Astrocyte (in vitro differentiated cells and primary cell): ENCODE measurements around the gene SLC6A4. TPM values are rescaled to one million over a fixed set of nuclear protein-coding genes. Genes with fewer than 3 reads are reported as not detected.

Experiments
- DNase-seq: peaks from one replicate; pipeline ENCODE4 v3.0.0-alpha.2; 2010; ENCODE audit warnings: low read depth
- FAIRE-seq: peaks from 2 replicates; lab custom pipeline; 2011; peaks lifted over from hg19 to GRCh38; lab: Jason Lieb, UNC
- H2AFZ ChIP-seq: 2 replicates; pipeline ENCODE4 v1.6.0; 2012; ENCODE audit warnings: low read depth, low read length, inconsistent platforms
- H3K27ac ChIP-seq: 2 replicates; pipeline ENCODE4 v1.5.1; 2011; ENCODE audit warnings: low read depth, low read length, inconsistent platforms
- H3K27me3 ChIP-seq: 2 replicates; pipeline ENCODE4 v1.6.0; 2011; ENCODE audit warnings: low read length, inconsistent platforms; ENCODE audit not compliant: insufficient read depth
- H3K36me3 ChIP-seq: 2 replicates; pipeline ENCODE4 v1.5.1; 2011; ENCODE audit warnings: low read length, inconsistent platforms; ENCODE audit not compliant: insufficient read depth
- H3K4me1 ChIP-seq: 2 replicates; pipeline ENCODE4 v1.5.1; 2011; ENCODE audit warnings: low read length, inconsistent platforms; ENCODE audit not compliant: insufficient read depth
- H3K4me2 ChIP-seq: 2 replicates; pipeline ENCODE4 v1.6.0; 2012; ENCODE audit warnings: low read length, inconsistent platforms
- H3K4me3 ChIP-seq: 2 replicates; pipeline ENCODE4 v1.5.1; 2011; ENCODE audit warnings: low read depth, mild to moderate bottlenecking, low read length, inconsistent platforms; ENCODE audit not compliant: insufficient read depth
- H3K79me2 ChIP-seq: 2 replicates; pipeline ENCODE4 v1.6.0; 2012; ENCODE audit warnings: mild to moderate bottlenecking, low read length, inconsistent platforms; ENCODE audit not compliant: insufficient read depth
- H3K9ac ChIP-seq: 2 replicates; pipeline ENCODE4 v1.6.0; 2012; ENCODE audit warnings: mild to moderate bottlenecking, low read length, inconsistent platforms
- H3K9me3 ChIP-seq: 2 replicates; pipeline ENCODE4 v1.5.1; 2012; ENCODE audit warnings: low read depth, mild to moderate bottlenecking, low read length, inconsistent platforms; ENCODE audit not compliant: insufficient read depth
- H4K20me1 ChIP-seq: 2 replicates; pipeline ENCODE4 v1.6.0; 2012; ENCODE audit warnings: low read length, inconsistent platforms; ENCODE audit not compliant: insufficient read depth
- H3K27ac Mint-ChIP-seq: one replicate; pipeline ENCODE4 v1.8.0; 2021; ENCODE audit warnings: mild to moderate bottlenecking, mixed read lengths; ENCODE audit not compliant: unreplicated experiment
- H3K27me3 Mint-ChIP-seq: one replicate; pipeline ENCODE4 v1.8.0; 2021; ENCODE audit warnings: low read depth, mixed read lengths; ENCODE audit not compliant: unreplicated experiment
- H3K36me3 Mint-ChIP-seq: one replicate; pipeline ENCODE4 v1.8.0; 2021; ENCODE audit warnings: low read depth, mixed read lengths; ENCODE audit not compliant: unreplicated experiment
- H3K4me1 Mint-ChIP-seq: one replicate; pipeline ENCODE4 v1.8.0; 2021; ENCODE audit warnings: low read depth, mixed read lengths; ENCODE audit not compliant: unreplicated experiment
- H3K4me3 Mint-ChIP-seq: one replicate; pipeline ENCODE4 v1.8.0; 2021; ENCODE audit warnings: mild to moderate bottlenecking, moderate library complexity, mixed read lengths; ENCODE audit not compliant: unreplicated experiment
- H3K9me3 Mint-ChIP-seq: one replicate; pipeline ENCODE4 v1.8.0; 2021; ENCODE audit warnings: mild to moderate bottlenecking, mixed read lengths; ENCODE audit not compliant: unreplicated experiment
- CTCF ChIP-seq: IDR thresholded peaks from 2 replicates; pipeline ENCODE4 v1.5.1; 2011; ENCODE audit warnings: low read depth, mild to moderate bottlenecking, inconsistent platforms, low read length, moderate library complexity; ENCODE audit not compliant: insufficient read depth
- EZH2 ChIP-seq: IDR thresholded peaks from 2 replicates; pipeline ENCODE4 v1.6.1; 2012; ENCODE audit warnings: mild to moderate bottlenecking, low read length, inconsistent platforms; ENCODE audit not compliant: insufficient read depth
- total RNA-seq: library from RNA; stranded (reverse); gene quantifications from 2 replicates; pipeline ENCODE4 v1.2.1, GENCODE V29; 2021

SLC6A4 gene
- total RNA-seq, 1 donor from 2014 or later, result not detected

DNA sequence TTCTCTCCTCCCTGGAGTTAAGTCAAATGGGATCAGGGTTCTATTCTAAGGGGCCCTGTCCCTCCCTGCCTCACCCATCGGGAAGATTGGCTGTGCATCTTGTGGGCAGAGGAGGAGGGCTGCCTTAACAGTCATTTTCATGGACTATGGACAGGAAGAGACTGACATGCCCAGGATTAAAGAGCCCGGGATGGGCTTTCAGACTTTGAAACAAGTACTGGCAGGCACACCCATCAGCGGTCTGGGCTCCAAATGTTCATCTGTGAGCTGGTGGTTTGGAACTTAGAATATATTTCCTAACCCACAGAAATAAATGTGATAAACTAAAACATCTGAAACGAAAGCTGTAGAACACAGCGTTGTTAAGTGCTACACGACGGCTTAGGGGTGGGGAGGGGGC is 6.5 kb downstream of the SLC6A4 start:
- Histone ChIP-seq H3K4me3 (no peak overlapping the region), H3K27ac (no peak overlapping the region), H3K4me1 (no peaks in the 10 kb centered on the region), H3K4me2 (no peak overlapping the region), H3K79me2 (no peaks in the 10 kb centered on the region), H3K9ac (no peak overlapping the region), H3K27me3 (peaks cover 61% of the 10 kb centered on the region), H4K20me1 (no peaks in the 10 kb centered on the region), H3K36me3 (no peaks in the 10 kb centered on the region), H2AFZ (no peak overlapping the region), H3K9me3 (peaks cover 2% of the 10 kb centered on the region)
- Mint-ChIP-seq H3K36me3 (peaks cover 4% of the 10 kb centered on the region), H3K27me3 (peaks cover 75% of the 10 kb centered on the region), H3K4me3 (no peak overlapping the region), H3K27ac (no peak overlapping the region), H3K9me3 (peaks cover 3% of the 10 kb centered on the region), H3K4me1 (peaks cover 7% of the 10 kb centered on the region)
- TF ChIP-seq CTCF, result no peak
- TF ChIP-seq EZH2, result no peak
- DNase-seq (no peak), FAIRE-seq (no peak)

GRCh38 chr17:30228011-30228410 is 7.5 kb downstream of the SLC6A4 start:
- no peak overlapping the region for H3K27ac Mint-ChIP-seq
- peaks cover 7% of the 10 kb centered on the region for H3K4me1 Mint-ChIP-seq

More at GRCh38 chr17:30228011-30228410, 7.5 kb downstream of the SLC6A4 start:
- no peaks in the 10 kb centered on the region for H3K79me2 ChIP-seq
- H3K9me3 ChIP-seq, result peaks cover 2% of the 10 kb centered on the region
- peaks cover 3% of the 10 kb centered on the region for H3K9me3 Mint-ChIP-seq
- no peak overlapping the region for H3K9ac ChIP-seq
- FAIRE-seq (no peak), DNase-seq (no peak)
- TF ChIP-seq EZH2 (no peak), CTCF (no peak)
- peaks cover 70% of the 10 kb centered on the region for H3K27me3 Mint-ChIP-seq
- no peak overlapping the region for H2AFZ ChIP-seq
- H4K20me1 ChIP-seq, result no peaks in the 10 kb centered on the region
- no peaks in the 10 kb centered on the region for H3K4me1 ChIP-seq
- H3K27ac ChIP-seq, result no peak overlapping the region
- H3K4me3 ChIP-seq, result no peak overlapping the region
- H3K4me3 Mint-ChIP-seq, result no peak overlapping the region
- H3K4me2 ChIP-seq, result no peak overlapping the region
- H3K27me3 ChIP-seq, result peaks cover 53% of the 10 kb centered on the region
- H3K36me3 Mint-ChIP-seq, result peaks cover 4% of the 10 kb centered on the region
- H3K36me3 ChIP-seq, result no peaks in the 10 kb centered on the region
